BLaER1 (cell line): Measurements from ENCODE around the gene UBE2I.

Experiments
- H3K27ac ChIP-seq: shearing (Covaris generic); formaldehyde crosslinking; 2 replicates; pipeline ENCODE4 v1.8.1; 2022
- H3K27me3 ChIP-seq: shearing (Covaris generic); formaldehyde crosslinking; 2 replicates; pipeline ENCODE4 v1.8.1; 2022
- H3K36me3 ChIP-seq: shearing (Covaris generic); formaldehyde crosslinking; 2 replicates; pipeline ENCODE4 v1.8.1; 2022
- H3K4me1 ChIP-seq: shearing (Covaris generic); formaldehyde crosslinking; 2 replicates; pipeline ENCODE4 v1.8.1; 2022
- H3K4me2 ChIP-seq: shearing (Covaris generic); formaldehyde crosslinking; 2 replicates; pipeline ENCODE4 v1.8.1; 2022
- H3K4me3 ChIP-seq: shearing (Covaris generic); formaldehyde crosslinking; 2 replicates; pipeline ENCODE4 v1.8.1; 2022
- H3K9ac ChIP-seq: shearing (Covaris generic); formaldehyde crosslinking; 2 replicates; pipeline ENCODE4 v1.8.1; 2022
- H3K9me3 ChIP-seq: shearing (Covaris generic); formaldehyde crosslinking; 2 replicates; pipeline ENCODE4 v1.8.1; 2022
- H4K20me1 ChIP-seq: shearing (Covaris generic); formaldehyde crosslinking; 2 replicates; pipeline ENCODE4 v1.8.1; 2022
- Cebpa-rat ChIP-seq: shearing (Covaris generic); IDR thresholded peaks from 2 replicates; pipeline ENCODE4 v1.8.1; 2022

The UBE2I gene

GRCh38 chr16:1283996-1284616 lies 25.3 kb upstream of the UBE2I start:
- no peak overlapping the region for H3K9ac ChIP-seq
- peaks cover 61% of the 10 kb centered on the region for H3K4me1 ChIP-seq
- peak overlapping the region; percentile 77 for H3K4me2 ChIP-seq
- H3K4me3 ChIP-seq = no peak overlapping the region; the same call in 1 of the 2 replicates
- H3K27ac ChIP-seq = no peak overlapping the region
- no peak for TF ChIP-seq Cebpa-rat
- no peaks in the 10 kb centered on the region for H3K9me3 ChIP-seq
- H4K20me1 ChIP-seq = no peaks in the 10 kb centered on the region
- H3K36me3 ChIP-seq = no peaks in the 10 kb centered on the region
- H3K27me3 ChIP-seq = peaks cover 57% of the 10 kb centered on the region

DNA sequence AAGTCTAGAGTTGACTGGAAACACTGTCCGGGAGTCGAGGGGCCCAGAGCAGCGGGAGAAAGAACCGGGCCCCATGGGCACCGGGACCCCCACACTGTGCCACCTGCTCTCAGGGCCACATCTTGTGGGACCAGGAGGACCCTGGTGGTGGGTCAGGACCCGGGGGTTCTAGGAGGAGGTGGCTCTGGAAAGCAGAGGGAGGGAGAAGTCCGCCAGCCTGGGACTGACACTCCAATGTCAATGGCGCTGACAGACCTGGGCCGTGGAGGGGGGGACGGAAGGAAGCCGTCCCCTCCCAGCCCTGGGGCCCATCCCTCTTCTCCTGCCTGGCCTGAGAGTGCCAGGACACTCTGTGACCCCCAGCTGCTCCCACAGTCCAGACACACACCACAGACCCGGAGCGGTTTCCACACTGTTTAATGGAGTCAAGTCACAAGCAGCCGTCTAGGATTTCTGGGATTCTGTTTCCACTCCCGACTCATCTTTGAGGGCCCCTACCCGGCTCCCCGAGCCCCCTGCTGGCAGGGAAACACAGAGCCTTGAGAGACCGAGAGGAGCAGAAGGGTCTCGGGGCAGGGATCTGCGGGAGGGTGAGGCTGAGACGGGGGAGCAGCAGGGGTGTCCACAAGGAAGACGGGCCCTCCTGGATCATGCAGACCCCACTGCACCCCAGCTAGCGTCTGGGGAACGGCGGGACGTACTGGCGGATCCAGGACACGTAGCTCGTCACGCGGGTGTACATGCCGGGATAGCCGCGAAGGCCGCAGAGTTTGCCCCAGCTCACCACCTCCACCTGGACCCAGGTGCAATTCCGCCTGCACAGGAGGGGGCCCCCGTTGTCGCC lies 23.5 kb upstream of the UBE2I start:
- Histone ChIP-seq H3K4me1 (peaks cover 61% of the 10 kb centered on the region), H3K27me3 (peaks cover 58% of the 10 kb centered on the region)
- TF ChIP-seq Cebpa-rat = no peak

DNA sequence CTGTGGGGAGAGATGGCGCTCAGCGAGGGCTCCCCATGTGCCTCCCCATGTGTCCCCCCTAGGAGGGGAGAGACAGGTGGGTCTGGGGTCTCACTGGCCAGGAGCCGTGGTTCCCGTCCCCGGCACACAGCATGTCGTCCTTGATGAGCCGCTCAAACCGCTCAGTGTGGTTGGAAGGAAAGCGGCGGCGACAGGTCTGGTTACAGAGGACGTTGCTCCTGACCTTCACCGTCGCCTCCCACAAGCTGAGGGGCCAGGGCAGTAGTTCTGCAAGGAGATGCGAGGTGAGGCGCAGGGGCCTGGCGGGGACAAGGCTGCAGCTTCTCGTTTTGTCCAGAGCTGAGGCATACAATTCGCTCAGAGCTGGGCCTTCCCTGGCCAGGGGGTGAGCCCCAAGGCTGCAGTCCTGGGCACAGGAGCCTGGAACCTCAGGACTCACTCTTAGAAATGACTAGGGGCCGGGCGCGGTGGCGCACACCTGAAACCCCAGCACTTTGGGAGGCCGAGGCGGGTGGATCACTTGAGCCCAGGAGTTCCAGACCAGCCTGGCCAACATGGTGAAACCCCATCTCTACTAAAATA lies 22.8 kb upstream of the UBE2I start:
- Histone ChIP-seq H3K4me3 (no peak overlapping the region), H3K36me3 (no peaks in the 10 kb centered on the region), H3K27me3 (peaks cover 52% of the 10 kb centered on the region), H3K4me1 (peaks cover 61% of the 10 kb centered on the region), H3K9me3 (no peaks in the 10 kb centered on the region), H3K27ac (no peak overlapping the region), H3K4me2 (no peak overlapping the region), H3K9ac (no peak overlapping the region), H4K20me1 (no peaks in the 10 kb centered on the region)
- no peak for TF ChIP-seq Cebpa-rat

More for the DNA sequence above, 23.5 kb upstream of the UBE2I start:
- H4K20me1 ChIP-seq = no peaks in the 10 kb centered on the region
- no peak overlapping the region for H3K27ac ChIP-seq
- H3K9ac ChIP-seq = no peak overlapping the region
- no peak overlapping the region for H3K4me3 ChIP-seq
- H3K4me2 ChIP-seq = no peak overlapping the region
- H3K9me3 ChIP-seq = no peaks in the 10 kb centered on the region
- no peaks in the 10 kb centered on the region for H3K36me3 ChIP-seq

GRCh38 chr16:1287982-1288670 lies 21.3 kb upstream of the UBE2I start:
- Histone ChIP-seq H3K9me3 (no peaks in the 10 kb centered on the region), H4K20me1 (no peaks in the 10 kb centered on the region), H3K27me3 (peaks cover 37% of the 10 kb centered on the region), H3K36me3 (no peaks in the 10 kb centered on the region), H3K4me1 (peaks cover 54% of the 10 kb centered on the region), H3K27ac (no peak overlapping the region), H3K9ac (no peak overlapping the region), H3K4me3 (no peak overlapping the region), H3K4me2 (no peak overlapping the region)
- no peak for TF ChIP-seq Cebpa-rat

DNA sequence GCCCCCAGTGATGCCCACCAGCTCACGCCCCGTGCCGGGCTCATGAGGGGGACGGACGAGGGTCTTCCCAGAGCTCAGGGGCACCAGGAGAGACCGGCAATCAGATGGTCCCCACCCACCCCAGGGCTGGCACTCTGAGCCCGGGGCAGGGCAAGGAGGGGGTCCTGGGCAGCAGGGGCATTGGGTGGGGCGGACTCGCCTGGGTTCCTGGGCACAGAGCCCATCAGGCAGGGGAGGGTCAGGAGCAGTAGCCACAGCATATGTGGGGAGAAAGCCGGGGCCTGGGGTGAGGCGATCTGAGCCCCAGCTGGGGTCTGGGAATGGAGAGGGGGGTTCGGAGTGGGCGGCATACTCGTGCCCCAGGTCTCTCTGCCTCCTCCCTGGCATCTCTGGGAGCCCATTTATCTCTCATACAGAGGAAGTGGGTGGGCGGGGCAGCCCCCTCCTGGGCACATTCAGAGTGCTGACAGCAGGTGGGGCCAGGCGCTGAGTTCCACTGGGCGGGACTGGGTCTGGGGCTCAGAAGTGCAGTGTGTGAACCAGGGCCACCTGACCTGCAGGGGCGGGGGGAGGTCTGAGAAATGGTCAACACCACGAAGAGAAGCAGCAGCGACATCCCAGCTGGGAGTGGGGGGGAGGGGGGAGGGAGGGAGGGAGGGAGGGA lies 20.5 kb upstream of the UBE2I start:
- no peaks in the 10 kb centered on the region for H3K9me3 ChIP-seq
- no peaks in the 10 kb centered on the region for H3K36me3 ChIP-seq
- H3K9ac ChIP-seq = no peak overlapping the region
- H3K27me3 ChIP-seq = peaks cover 29% of the 10 kb centered on the region
- H3K4me3 ChIP-seq = no peak overlapping the region
- H3K27ac ChIP-seq = no peak overlapping the region
- no peak for TF ChIP-seq Cebpa-rat
- no peaks in the 10 kb centered on the region for H4K20me1 ChIP-seq
- peaks cover 54% of the 10 kb centered on the region for H3K4me1 ChIP-seq
- H3K4me2 ChIP-seq = peak overlapping the region; percentile 96

DNA sequence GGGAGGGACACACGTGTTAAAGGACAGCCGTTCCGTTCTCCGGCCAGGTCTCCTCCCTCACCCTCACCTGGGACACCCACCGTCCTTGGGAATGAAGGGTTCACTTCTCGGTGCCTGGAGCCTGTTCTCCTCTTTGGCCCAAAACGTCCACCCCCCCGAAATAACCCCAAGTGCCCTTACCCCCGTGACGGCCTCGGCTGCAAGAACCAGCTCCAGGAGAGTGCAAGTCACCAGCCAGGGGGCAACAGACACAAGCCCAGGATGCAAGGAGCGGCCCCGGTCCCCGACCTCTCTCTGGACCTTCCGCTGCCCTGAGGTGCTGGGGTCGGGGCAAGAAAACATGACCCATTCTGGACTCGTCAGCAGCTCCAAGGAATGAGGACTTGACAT lies 20.0 kb upstream of the UBE2I start:
- 0 out of 2 replicates have a peak overlapping the region, but pooled peaks have one; percentile 35 for H3K27ac ChIP-seq

DNA sequence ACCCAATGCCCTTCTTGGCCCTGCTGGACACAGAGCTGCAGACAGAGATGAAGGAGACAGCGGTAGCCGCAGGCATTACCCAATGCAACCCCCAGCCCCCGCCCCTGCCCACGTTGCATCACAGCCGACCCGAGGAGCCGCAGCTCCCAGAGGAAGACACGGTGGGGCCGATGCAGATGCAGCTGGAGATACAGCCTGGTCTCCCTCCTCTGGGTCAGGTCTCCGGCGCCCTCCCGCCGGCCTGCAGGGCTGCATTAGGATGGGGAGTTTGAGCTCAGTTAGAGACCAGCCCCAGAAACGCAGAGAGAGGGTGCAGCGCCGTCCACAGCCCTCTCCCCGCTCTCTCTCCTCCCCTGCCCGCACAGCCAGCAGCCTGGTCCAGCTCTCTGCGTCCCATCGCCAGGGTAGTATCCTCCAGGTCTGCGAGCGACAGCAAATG lies 19.4 kb upstream of the UBE2I start:
- Histone ChIP-seq H4K20me1 (no peaks in the 10 kb centered on the region), H3K27ac (peak overlapping the region; percentile 41; the same call in 1 of the 2 replicates), H3K4me3 (peak overlapping the region; percentile 18; the same call in 1 of the 2 replicates), H3K4me2 (peak overlapping the region; percentile 96), H3K27me3 (peaks cover 23% of the 10 kb centered on the region; the same call in 1 of the 2 replicates), H3K4me1 (peaks cover 59% of the 10 kb centered on the region), H3K36me3 (no peaks in the 10 kb centered on the region), H3K9ac (peak overlapping the region; percentile 3; the same call in 1 of the 2 replicates), H3K9me3 (no peaks in the 10 kb centered on the region)
- peak; percentile 99 for TF ChIP-seq Cebpa-rat

More for the DNA sequence above, 20.0 kb upstream of the UBE2I start:
- H3K9me3 ChIP-seq = no peaks in the 10 kb centered on the region
- no peaks in the 10 kb centered on the region for H4K20me1 ChIP-seq
- H3K36me3 ChIP-seq = no peaks in the 10 kb centered on the region
- peak overlapping the region; percentile 96 for H3K4me2 ChIP-seq
- peaks cover 54% of the 10 kb centered on the region for H3K4me1 ChIP-seq
- peaks cover 23% of the 10 kb centered on the region; the same call in 1 of the 2 replicates for H3K27me3 ChIP-seq
- peak overlapping the region; percentile 18; the same call in 1 of the 2 replicates for H3K4me3 ChIP-seq
- TF ChIP-seq Cebpa-rat = no peak
- peak overlapping the region; percentile 3; the same call in 1 of the 2 replicates for H3K9ac ChIP-seq

DNA sequence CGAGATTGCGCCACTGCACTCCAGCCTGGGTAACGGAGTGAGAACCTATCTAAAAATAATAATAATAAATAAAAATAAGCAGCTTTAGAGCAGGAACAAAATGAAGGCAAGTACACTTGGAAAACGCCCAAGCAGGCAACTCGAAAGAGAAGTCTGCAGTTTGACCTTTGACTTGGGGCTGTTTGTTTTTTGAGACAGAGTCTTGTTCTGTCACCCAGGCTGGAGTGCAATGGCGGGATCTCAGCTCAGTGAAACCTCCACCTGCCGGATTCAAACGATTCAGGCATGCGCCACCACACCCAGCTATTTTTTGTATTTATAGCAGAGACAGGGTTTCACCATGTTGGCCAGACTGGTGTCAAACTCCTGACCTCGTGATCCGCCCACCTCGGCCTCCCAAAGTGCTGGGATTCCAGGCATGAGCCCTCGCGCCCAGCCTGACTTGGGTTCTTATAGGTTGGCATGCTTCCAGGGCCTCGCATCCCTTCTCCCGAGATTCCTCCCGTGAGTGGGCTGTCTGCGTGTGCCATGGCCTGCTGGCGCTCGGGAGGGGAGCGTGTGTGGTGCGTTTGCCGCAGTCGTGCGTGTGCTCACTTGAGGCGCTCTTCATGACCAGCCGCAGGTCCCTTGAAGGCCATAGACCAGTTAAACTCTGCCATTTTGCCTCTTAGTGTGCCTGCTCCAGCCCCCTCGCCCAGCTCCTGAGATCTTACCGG lies 18.4 kb upstream of the UBE2I start:
- no peaks in the 10 kb centered on the region for H3K9me3 ChIP-seq
- no peak overlapping the region for H3K4me3 ChIP-seq
- no peak overlapping the region for H3K9ac ChIP-seq
- no peaks in the 10 kb centered on the region for H3K36me3 ChIP-seq
- TF ChIP-seq Cebpa-rat = no peak
- peaks cover 68% of the 10 kb centered on the region for H3K4me1 ChIP-seq
- H3K27me3 ChIP-seq = peaks cover 17% of the 10 kb centered on the region; the same call in 1 of the 2 replicates
- H3K27ac ChIP-seq = no peak overlapping the region
- peak overlapping the region; percentile 96 for H3K4me2 ChIP-seq
- H4K20me1 ChIP-seq = no peaks in the 10 kb centered on the region
